H9 (cell line): ENCODE results near the gene CHD9. TPM values are rescaled to one million over a fixed set of nuclear protein-coding genes. Genes with fewer than 3 reads are reported as not detected.

Experiments used
- DNase-seq: peaks from one replicate; pipeline ENCODE4 v3.0.0-alpha.2; 2017
- H2AFZ ChIP-seq: one replicate; pipeline ENCODE4 v1.6.1; 2013; ENCODE audit warnings: mild to moderate bottlenecking, low read length, control low read depth, moderate library complexity
- H2AK5ac ChIP-seq: 2 replicates; pipeline ENCODE4 v1.6.1; 2013; ENCODE audit warnings: low read length, control low read depth, mixed read lengths; ENCODE audit not compliant: insufficient read length
- H2BK120ac ChIP-seq: one replicate; pipeline ENCODE4 v1.6.1; 2013; ENCODE audit warnings: low read depth, mild to moderate bottlenecking, low read length, control low read depth, inconsistent platforms; ENCODE audit not compliant: poor library complexity, severe bottlenecking
- H2BK12ac ChIP-seq: 2 replicates; pipeline ENCODE4 v1.6.1; 2013; ENCODE audit warnings: low read length, control low read depth, mixed read lengths, low read depth; ENCODE audit not compliant: insufficient read length
- H2BK15ac ChIP-seq: 2 replicates; pipeline ENCODE4 v1.6.1; 2013; ENCODE audit warnings: low read depth, low read length, control low read depth
- H2BK20ac ChIP-seq: one replicate; pipeline ENCODE4 v1.6.1; 2013; ENCODE audit warnings: low read depth, mild to moderate bottlenecking, low read length, control low read depth, inconsistent platforms; ENCODE audit not compliant: poor library complexity, severe bottlenecking
- H2BK5ac ChIP-seq: 2 replicates; pipeline ENCODE4 v1.6.1; 2013; ENCODE audit warnings: low read length, control low read depth, mixed read lengths; ENCODE audit not compliant: insufficient read length
- H3K14ac ChIP-seq: 2 replicates; pipeline ENCODE4 v1.6.1; 2013; ENCODE audit warnings: low read length, control low read depth; ENCODE audit not compliant: insufficient read depth
- H3K18ac ChIP-seq: 2 replicates; pipeline ENCODE4 v1.6.1; 2013; ENCODE audit warnings: low read depth, mild to moderate bottlenecking, mixed read lengths, low read length, control low read depth; ENCODE audit not compliant: insufficient read length
- H3K23ac ChIP-seq: 2 replicates; pipeline ENCODE4 v1.6.1; 2013; ENCODE audit warnings: low read length, control low read depth, mixed read lengths, low read depth; ENCODE audit not compliant: insufficient read length
- H3K23me2 ChIP-seq: 2 replicates; pipeline ENCODE4 v1.6.1; 2013; ENCODE audit warnings: low read depth, mild to moderate bottlenecking, mixed read lengths, low read length, control low read depth; ENCODE audit not compliant: insufficient read length, poor library complexity, severe bottlenecking
- H3K27ac ChIP-seq: 2 replicates; pipeline ENCODE4 v1.5.1; 2013; ENCODE audit warnings: low read length, control low read depth, mixed read lengths, low read depth; ENCODE audit not compliant: insufficient read length
- H3K27me3 ChIP-seq: 2 replicates; pipeline ENCODE4 v1.6.1; 2013; ENCODE audit warnings: low read length, control low read depth, inconsistent platforms; ENCODE audit not compliant: insufficient read depth
- H3K4ac ChIP-seq: 2 replicates; pipeline ENCODE4 v1.6.1; 2013; ENCODE audit warnings: low read depth, mild to moderate bottlenecking, control low read depth, inconsistent platforms, low read length, moderate library complexity
- H3K4me1 ChIP-seq: 2 replicates; pipeline ENCODE4 v1.6.1; 2013; ENCODE audit warnings: low read length, control low read depth, inconsistent platforms; ENCODE audit not compliant: insufficient read depth
- H3K4me2 ChIP-seq: 2 replicates; pipeline ENCODE4 v1.6.1; 2013; ENCODE audit warnings: low read length, control low read depth, mixed read lengths; ENCODE audit not compliant: insufficient read length, insufficient read depth
- H3K56ac ChIP-seq: 2 replicates; pipeline ENCODE4 v1.6.1; 2013; ENCODE audit warnings: low read depth, mild to moderate bottlenecking, mixed read lengths, low read length, control low read depth; ENCODE audit not compliant: insufficient read length
- H3K79me1 ChIP-seq: 2 replicates; pipeline ENCODE4 v1.6.1; 2013; ENCODE audit warnings: low read depth, mild to moderate bottlenecking, moderate library complexity, low read length, control low read depth, inconsistent platforms; ENCODE audit not compliant: insufficient read depth, poor library complexity, severe bottlenecking
- H3K79me2 ChIP-seq: 2 replicates; pipeline ENCODE4 v1.6.1; 2013; ENCODE audit warnings: low read length, control low read depth, inconsistent platforms; ENCODE audit not compliant: insufficient read depth
- H3K9ac ChIP-seq: 2 replicates; pipeline ENCODE4 v1.6.1; 2013; ENCODE audit warnings: low read length, control low read depth, mixed read lengths; ENCODE audit not compliant: insufficient read length; ENCODE audit errors: extremely low read depth
- H3K9me3 ChIP-seq: one replicate; pipeline ENCODE4 v1.6.1; 2013; ENCODE audit warnings: low read depth, low read length, inconsistent platforms; ENCODE audit not compliant: control insufficient read depth
- H3T11ph ChIP-seq: one replicate; pipeline ENCODE4 v1.6.1; 2013; ENCODE audit warnings: mild to moderate bottlenecking, low read length, control low read depth, inconsistent platforms
- H4K20me1 ChIP-seq: one replicate; pipeline ENCODE4 v1.6.1; 2013; ENCODE audit not compliant: control insufficient read depth, insufficient read length, insufficient read depth
- H4K5ac ChIP-seq: 2 replicates; pipeline ENCODE4 v1.6.1; 2013; ENCODE audit warnings: low read depth, mild to moderate bottlenecking, mixed read lengths, low read length, control low read depth; ENCODE audit not compliant: insufficient read length
- H4K8ac ChIP-seq: replicated peaks from 2 replicates; pipeline ENCODE4 v1.6.1; 2013; ENCODE audit warnings: low read length, control low read depth, mixed read lengths, low read depth; ENCODE audit not compliant: insufficient read length
- H4K91ac ChIP-seq: 2 replicates; pipeline ENCODE4 v1.6.1; 2013; ENCODE audit warnings: low read depth, mild to moderate bottlenecking, moderate library complexity, mixed read lengths, low read length, control low read depth; ENCODE audit not compliant: insufficient read length
- H3K27ac Mint-ChIP-seq, 3 experiments: 2 replicates in 2 of 3; 3 replicates in 1 of 3; pipeline ENCODE4 v1.8.0; 2020 to 2021; ENCODE audit warnings: mixed read lengths in 3 of 3, mild to moderate bottlenecking in 1 of 3, moderate library complexity in 1 of 3
- H3K27me3 Mint-ChIP-seq: 2 replicates; pipeline ENCODE4 v1.8.0; 2021; ENCODE audit warnings: low read depth, mild to moderate bottlenecking, moderate library complexity, mixed read lengths
- H3K36me3 Mint-ChIP-seq, 3 experiments: 2 replicates in 2 of 3; 3 replicates in 1 of 3; pipeline ENCODE4 v1.8.0; 2020 to 2021; ENCODE audit warnings: low read depth in 3 of 3, mixed read lengths in 3 of 3; ENCODE audit not compliant: insufficient read depth in 1 of 3
- H3K4me1 Mint-ChIP-seq, 2 experiments: 2 replicates each; pipeline ENCODE4 v1.8.0; 2020; ENCODE audit warnings: mixed read lengths in 2 of 2
- H3K4me3 Mint-ChIP-seq, 2 experiments: 2 replicates in 1 of 2; 3 replicates in 1 of 2; pipeline ENCODE4 v1.8.0; 2020 to 2021; ENCODE audit warnings: mild to moderate bottlenecking in 2 of 2, mixed read lengths in 2 of 2, moderate library complexity in 1 of 2
- H3K9me3 Mint-ChIP-seq, 2 experiments: 2 replicates in 1 of 2; 3 replicates in 1 of 2; pipeline ENCODE4 v1.8.0; 2020; ENCODE audit warnings: mild to moderate bottlenecking in 2 of 2, mixed read lengths in 2 of 2, moderate library complexity in 1 of 2
- WGBS: extraction: QIAGEN DNeasy Blood & Tissue Kit; methylation state at CpG from one replicate; pipeline ENCODE4 v1.1.7; 2013; ENCODE audit warnings: missing lambda C conversion rate, low lambda C conversion rate, mixed read lengths; ENCODE audit not compliant: insufficient read length; ENCODE audit errors: extremely low coverage; 5-methylcytosine and 5-hydroxymethylcytosine counted together
- total RNA-seq: library from RNA; stranded (reverse); gene quantifications from 2 replicates; pipeline ENCODE4 v1.2.1, GENCODE V29; 2021
- TF ChIP-seq, protein P1 (sequence below): fragments of 200-600 bp; sonication (generic); conservative IDR thresholded peaks from 3 replicates; pipeline ENCODE4 v1.8.0; 2021; ENCODE audit warnings: antibody characterized with exemption, mild to moderate bottlenecking

CHD9 gene
- total RNA-seq, 1 experiment from 2014 or later = 46.2 TPM

DNA sequence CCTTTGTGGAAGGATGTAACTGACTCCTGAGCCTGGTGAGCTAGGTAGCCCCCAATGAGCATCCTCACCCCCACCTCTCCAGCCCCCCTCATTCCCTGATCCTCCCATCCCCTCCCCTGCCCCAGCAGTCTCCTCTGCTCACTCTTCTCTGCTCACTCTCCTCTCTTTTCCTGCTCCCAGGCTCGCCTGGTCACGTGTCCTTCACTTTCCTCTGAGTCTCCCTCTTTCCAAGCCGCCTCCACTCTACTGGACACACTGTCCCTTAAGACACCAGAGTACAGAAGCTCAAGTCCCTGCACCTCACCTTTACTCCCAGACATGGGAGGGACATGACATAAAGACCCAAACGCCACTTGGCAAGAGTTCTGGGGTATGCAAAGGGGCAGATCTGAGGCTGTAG, 303.2 kb downstream of the CHD9 start:
- no peak overlapping the region for H3K9ac ChIP-seq
- no CpG with 5 or more reads among the region's 4 CpGs for WGBS
- no peaks in the 10 kb centered on the region for H3K9me3 ChIP-seq
- no peaks in the 10 kb centered on the region for H3K4me1 ChIP-seq
- H3K27ac ChIP-seq = no peak overlapping the region
- H4K91ac ChIP-seq = no peak overlapping the region
- H3K36me3 Mint-ChIP-seq = no peaks in the 10 kb centered on the region
- no peak overlapping the region for H2BK5ac ChIP-seq
- H3K79me2 ChIP-seq = no peaks in the 10 kb centered on the region
- H3K27me3 ChIP-seq = no peaks in the 10 kb centered on the region
- no peak overlapping the region for H2BK12ac ChIP-seq
- H3K4ac ChIP-seq = no peak overlapping the region
- H2AK5ac ChIP-seq = no peak overlapping the region
- no peak overlapping the region for H3K27ac Mint-ChIP-seq
- no peak overlapping the region for H3K4me3 Mint-ChIP-seq
- H3K27me3 Mint-ChIP-seq = no peaks in the 10 kb centered on the region; the same call in 1 of the 2 replicates
- no peak overlapping the region for H3K4me2 ChIP-seq
- no peak overlapping the region for H2AFZ ChIP-seq
- peaks cover 0 to 2% of the 10 kb centered on the region in 2 experiments; a peak in 1 of 5 replicates for H3K9me3 Mint-ChIP-seq
- H3K79me1 ChIP-seq = no peaks in the 10 kb centered on the region
- H3T11ph ChIP-seq = no peak overlapping the region
- H3K14ac ChIP-seq = no peak overlapping the region
- no peak overlapping the region for H3K56ac ChIP-seq
- peaks cover 6 to 7% of the 10 kb centered on the region in 2 experiments; a peak in 3 of 4 replicates for H3K4me1 Mint-ChIP-seq
- DNase-seq = no peak
- H4K20me1 ChIP-seq = no peaks in the 10 kb centered on the region
- no peak overlapping the region for H3K23ac ChIP-seq
- no peak overlapping the region for H2BK20ac ChIP-seq
- H2BK15ac ChIP-seq = no peak overlapping the region
- H2BK120ac ChIP-seq = no peak overlapping the region
- H3K23me2 ChIP-seq = no peaks in the 10 kb centered on the region
- no peak overlapping the region for H4K5ac ChIP-seq
- H4K8ac ChIP-seq = no peak overlapping the region
- TF ChIP-seq, protein P1, sequence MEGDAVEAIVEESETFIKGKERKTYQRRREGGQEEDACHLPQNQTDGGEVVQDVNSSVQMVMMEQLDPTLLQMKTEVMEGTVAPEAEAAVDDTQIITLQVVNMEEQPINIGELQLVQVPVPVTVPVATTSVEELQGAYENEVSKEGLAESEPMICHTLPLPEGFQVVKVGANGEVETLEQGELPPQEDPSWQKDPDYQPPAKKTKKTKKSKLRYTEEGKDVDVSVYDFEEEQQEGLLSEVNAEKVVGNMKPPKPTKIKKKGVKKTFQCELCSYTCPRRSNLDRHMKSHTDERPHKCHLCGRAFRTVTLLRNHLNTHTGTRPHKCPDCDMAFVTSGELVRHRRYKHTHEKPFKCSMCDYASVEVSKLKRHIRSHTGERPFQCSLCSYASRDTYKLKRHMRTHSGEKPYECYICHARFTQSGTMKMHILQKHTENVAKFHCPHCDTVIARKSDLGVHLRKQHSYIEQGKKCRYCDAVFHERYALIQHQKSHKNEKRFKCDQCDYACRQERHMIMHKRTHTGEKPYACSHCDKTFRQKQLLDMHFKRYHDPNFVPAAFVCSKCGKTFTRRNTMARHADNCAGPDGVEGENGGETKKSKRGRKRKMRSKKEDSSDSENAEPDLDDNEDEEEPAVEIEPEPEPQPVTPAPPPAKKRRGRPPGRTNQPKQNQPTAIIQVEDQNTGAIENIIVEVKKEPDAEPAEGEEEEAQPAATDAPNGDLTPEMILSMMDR = no peak
- H3K18ac ChIP-seq = no peak overlapping the region
